Skeletal muscle tissue (tissue), 4 donors: Measurements from ENCODE around the gene UNCX. TPM values are rescaled to one million over a fixed set of nuclear protein-coding genes. Genes with fewer than 3 reads are reported as not detected.
"Not testable (repeated sequence)": the region's sequence is repeated elsewhere in the genome, so short reads cannot be mapped to it uniquely, and the experiment has no call there.

ENCODE experiments used
- H3K27ac ChIP-seq: one replicate; pipeline ENCODE4 v1.7.0; 2013; ENCODE audit warnings: mild to moderate bottlenecking, low read depth, low read length, inconsistent platforms
- H3K27me3 ChIP-seq, 3 donors: one replicate each; pipeline ENCODE4 v1.7.0; 2013; ENCODE audit warnings: low read length in 3 of 3; ENCODE audit not compliant: control insufficient read depth in 3 of 3, insufficient read depth in 3 of 3
- H3K36me3 ChIP-seq, 3 donors: one replicate each; pipeline ENCODE4 v1.7.0; 2013; ENCODE audit warnings: low read length in 3 of 3; ENCODE audit not compliant: control insufficient read depth in 3 of 3, insufficient read depth in 3 of 3
- H3K4me1 ChIP-seq, 3 donors: one replicate each; pipeline ENCODE4 v1.7.0; 2013; ENCODE audit warnings: low read length in 3 of 3, mild to moderate bottlenecking in 3 of 3; ENCODE audit not compliant: control insufficient read depth in 3 of 3, insufficient read depth in 3 of 3
- H3K4me3 ChIP-seq, 3 donors: one replicate each; pipeline ENCODE4 v1.7.0; 2013; ENCODE audit warnings: low read length in 3 of 3
- H3K9ac ChIP-seq, 3 donors: one replicate each; pipeline ENCODE4 v1.7.0; 2013; ENCODE audit warnings: low read length in 3 of 3, mild to moderate bottlenecking in 3 of 3, moderate library complexity in 2 of 3, low read depth in 1 of 3
- H3K9me3 ChIP-seq, 3 donors: one replicate each; pipeline ENCODE4 v1.7.0; 2013; ENCODE audit warnings: low read length in 3 of 3; ENCODE audit not compliant: control insufficient read depth in 3 of 3
- total RNA-seq: library from RNA; depleted of rRNA; stranded (reverse); fragments of >200 nt; gene quantifications from one replicate; pipeline ENCODE4 v1.2.3, GENCODE V29; 2014
- donor health status: Osteomylitis.

Gene UNCX
- not detected for total RNA-seq

- peaks cover 70 to 80% (median 70%) of the 10 kb centered on the region in 3 donors for H3K27me3 ChIP-seq
- H3K36me3 ChIP-seq = no peaks in the 10 kb centered on the region
Measured at GRCh38 chr7:1232623-1233332, at the start of gene UNCX. UNCX (plus strand) TSS chr7:1232872; CDS start chr7:1233018, 146 bp downstream.

GRCh38 chr7:1187127-1187526 is 45.5 kb upstream of the UNCX start:
- Histone ChIP-seq H3K4me1 (no peaks in the 10 kb centered on the region), H3K9ac (no peak overlapping the region), H3K27ac (no peak overlapping the region), H3K4me3 (no peak overlapping the region), H3K27me3 (peaks cover 39 to 49% (median 43%) of the 10 kb centered on the region in 3 donors), H3K9me3 (no peaks in the 10 kb centered on the region), H3K36me3 (no peaks in the 10 kb centered on the region)

More at GRCh38 chr7:1232623-1233332, at the start of gene UNCX:
- Histone ChIP-seq H3K9ac (no peak within 1 kb of the TSS), H3K4me1 (peaks cover 0 to 3% (median 0%) of the 10 kb centered on the region in 3 donors), H3K4me3 (no peak within 1 kb of the TSS), H3K9me3 (no peaks in the 10 kb centered on the region), H3K27ac (no peak within 1 kb of the TSS)

- no peaks in the 10 kb centered on the region for H3K36me3 ChIP-seq
- H3K4me3 ChIP-seq = no peak overlapping the region
- H3K27ac ChIP-seq = no peak overlapping the region
- H3K9ac ChIP-seq = no peak overlapping the region
- no peaks in the 10 kb centered on the region for H3K4me1 ChIP-seq
- H3K27me3 ChIP-seq = peaks cover 41 to 60% (median 46%) of the 10 kb centered on the region in 3 donors
- H3K9me3 ChIP-seq = no peaks in the 10 kb centered on the region
Measured at GRCh38 chr7:1188720-1189294, 43.9 kb upstream of the UNCX start.

- Histone ChIP-seq H3K27ac (no peak overlapping the region), H3K9me3 (no peaks in the 10 kb centered on the region), H3K4me1 (no peaks in the 10 kb centered on the region), H3K36me3 (no peaks in the 10 kb centered on the region), H3K4me3 (no peak overlapping the region), H3K27me3 (peaks cover 44 to 61% (median 47%) of the 10 kb centered on the region in 3 donors), H3K9ac (no peak overlapping the region)
Measured at GRCh38 chr7:1189986-1190772, 42.5 kb upstream of the UNCX start.

GRCh38 chr7:1192171-1192676 is 40.4 kb upstream of the UNCX start:
- H3K27ac ChIP-seq = no peak overlapping the region

GRCh38 chr7:1193593-1194424 is 38.9 kb upstream of the UNCX start:
- H3K4me3 ChIP-seq = no peak overlapping the region
- H3K4me1 ChIP-seq = peaks cover 0 to 3% (median 3%) of the 10 kb centered on the region in 3 donors
- no peaks in the 10 kb centered on the region for H3K36me3 ChIP-seq
- H3K9ac ChIP-seq = no peak overlapping the region
- no peak overlapping the region for H3K27ac ChIP-seq
- H3K9me3 ChIP-seq = no peaks in the 10 kb centered on the region
- peaks cover 28 to 51% (median 41%) of the 10 kb centered on the region in 3 donors for H3K27me3 ChIP-seq

More at GRCh38 chr7:1192171-1192676, 40.4 kb upstream of the UNCX start:
- no peak overlapping the region for H3K9ac ChIP-seq
- no peaks in the 10 kb centered on the region for H3K4me1 ChIP-seq
- H3K9me3 ChIP-seq = no peaks in the 10 kb centered on the region
- H3K4me3 ChIP-seq = no peak overlapping the region
- peaks cover 29 to 51% (median 41%) of the 10 kb centered on the region in 3 donors for H3K27me3 ChIP-seq
- no peaks in the 10 kb centered on the region for H3K36me3 ChIP-seq

- peaks cover 34 to 47% (median 44%) of the 10 kb centered on the region in 3 donors for H3K27me3 ChIP-seq
- H3K36me3 ChIP-seq, H3K27ac ChIP-seq, H3K4me3 ChIP-seq, H3K9ac ChIP-seq, H3K4me1 ChIP-seq, H3K9me3 ChIP-seq: not testable (repeated sequence)
Measured at GRCh38 chr7:1196441-1196840, 36.2 kb upstream of the UNCX start.

- Histone ChIP-seq H3K9me3 (no peaks in the 10 kb centered on the region), H3K36me3 (no peaks in the 10 kb centered on the region), H3K4me1 (peaks cover 0 to 3% (median 3%) of the 10 kb centered on the region in 3 donors), H3K27me3 (peaks cover 34 to 47% (median 40%) of the 10 kb centered on the region in 3 donors), H3K9ac (no peak overlapping the region), H3K4me3 (no peak overlapping the region), H3K27ac (no peak overlapping the region)
Measured at GRCh38 chr7:1196950-1197349, 35.7 kb upstream of the UNCX start.

GRCh38 chr7:1197997-1198625 is 34.6 kb upstream of the UNCX start:
- Histone ChIP-seq H3K9ac (no peak overlapping the region), H3K27me3 (peaks cover 26 to 40% (median 36%) of the 10 kb centered on the region in 3 donors), H3K4me3 (no peak overlapping the region), H3K27ac (no peak overlapping the region), H3K4me1 (peaks cover 0 to 3% (median 3%) of the 10 kb centered on the region in 3 donors), H3K9me3 (no peaks in the 10 kb centered on the region), H3K36me3 (no peaks in the 10 kb centered on the region)
